ENCODE results near the gene PIGK.

PIGK gene

GRCh38 chr1:77100875-77101274 lies 118.4 kb downstream of the PIGK start:
- FAIRE-seq, result no peak
- no peak for DNase-seq (ENCODE audit: insufficient read length, low spot score)
- no peak for TF ChIP-seq POLR2A (IDR thresholded peaks at IDR 0.05; ENCODE audit: low read depth, low read length)

GRCh38 chr1:77096496-77097255 lies 122.6 kb downstream of the PIGK start:
- FAIRE-seq (peak; percentile 11), DNase-seq (ENCODE audit: insufficient read length, low spot score) (no peak)
- TF ChIP-seq POLR2A (IDR thresholded peaks at IDR 0.05; ENCODE audit: low read depth, low read length), result no peak

- DNase-seq (ENCODE audit: insufficient read length, low spot score) (no peak), FAIRE-seq (no peak)
- TF ChIP-seq POLR2A (IDR thresholded peaks at IDR 0.05; ENCODE audit: low read depth, low read length), result no peak
Observed at GRCh38 chr1:77095236-77095635, 124.0 kb downstream of the PIGK start.

- TF ChIP-seq POLR2A (IDR thresholded peaks at IDR 0.05; ENCODE audit: low read depth, low read length), result no peak
- no peak for FAIRE-seq
- no peak for DNase-seq (ENCODE audit: insufficient read length, low spot score)
Observed at GRCh38 chr1:77089756-77090155, 129.5 kb downstream of the PIGK start.

GRCh38 chr1:77085109-77085508 lies 134.1 kb downstream of the PIGK start:
- no peak for DNase-seq (ENCODE audit: insufficient read length, low spot score)
- no peak for FAIRE-seq
- no peak for TF ChIP-seq POLR2A (IDR thresholded peaks at IDR 0.05; ENCODE audit: low read depth, low read length)

- no peak for FAIRE-seq
- no peak for DNase-seq (ENCODE audit: insufficient read length, low spot score)
- TF ChIP-seq POLR2A (IDR thresholded peaks at IDR 0.05; ENCODE audit: low read depth, low read length), result no peak
Observed at GRCh38 chr1:77084457-77084856, 134.8 kb downstream of the PIGK start.

- FAIRE-seq (no peak), DNase-seq (ENCODE audit: insufficient read length, low spot score) (no peak)
- no peak for TF ChIP-seq POLR2A (IDR thresholded peaks at IDR 0.05; ENCODE audit: low read depth, low read length)
Observed at GRCh38 chr1:77081834-77082233, 137.4 kb downstream of the PIGK start.

- TF ChIP-seq POLR2A (IDR thresholded peaks at IDR 0.05; ENCODE audit: low read depth, low read length), result no peak
- FAIRE-seq, result no peak
Observed at GRCh38 chr1:77076759-77077158, 142.5 kb downstream of the PIGK start.

GRCh38 chr1:77068013-77068412 lies 151.2 kb downstream of the PIGK start:
- DNase-seq (ENCODE audit: insufficient read length, low spot score), result no peak
- no peak for FAIRE-seq
- TF ChIP-seq POLR2A (IDR thresholded peaks at IDR 0.05; ENCODE audit: low read depth, low read length), result no peak

More at GRCh38 chr1:77076759-77077158, 142.5 kb downstream of the PIGK start:
- DNase-seq (ENCODE audit: insufficient read length, low spot score), result no peak

GRCh38 chr1:77065693-77066342 lies 153.4 kb downstream of the PIGK start:
- FAIRE-seq, result no peak
- TF ChIP-seq POLR2A (IDR thresholded peaks at IDR 0.05; ENCODE audit: low read depth, low read length), result no peak
- no peak for DNase-seq (ENCODE audit: insufficient read length, low spot score)

GRCh38 chr1:77064246-77064645 lies 155.0 kb downstream of the PIGK start:
- TF ChIP-seq POLR2A (IDR thresholded peaks at IDR 0.05; ENCODE audit: low read depth, low read length), result no peak
- DNase-seq (ENCODE audit: insufficient read length, low spot score) (no peak), FAIRE-seq (no peak)

GRCh38 chr1:77063118-77063517 lies 156.1 kb downstream of the PIGK start:
- DNase-seq (ENCODE audit: insufficient read length, low spot score) (no peak), FAIRE-seq (no peak)
- TF ChIP-seq POLR2A (IDR thresholded peaks at IDR 0.05; ENCODE audit: low read depth, low read length), result no peak

- DNase-seq (ENCODE audit: insufficient read length, low spot score) (no peak), FAIRE-seq (no peak)
- no peak for TF ChIP-seq POLR2A (IDR thresholded peaks at IDR 0.05; ENCODE audit: low read depth, low read length)
Observed at GRCh38 chr1:77061162-77061561, 158.1 kb downstream of the PIGK start.

- FAIRE-seq (no peak), DNase-seq (ENCODE audit: insufficient read length, low spot score) (no peak)
- no peak for TF ChIP-seq POLR2A (IDR thresholded peaks at IDR 0.05; ENCODE audit: low read depth, low read length)
Observed at GRCh38 chr1:77060000-77060399, 159.2 kb downstream of the PIGK start.

GRCh38 chr1:77057994-77058585 lies 161.1 kb downstream of the PIGK start:
- no peak for TF ChIP-seq POLR2A (IDR thresholded peaks at IDR 0.05; ENCODE audit: low read depth, low read length)
- FAIRE-seq, result no peak

More at GRCh38 chr1:77057994-77058585, 161.1 kb downstream of the PIGK start:
- DNase-seq (ENCODE audit: insufficient read length, low spot score), result no peak
